ENCODE results near the gene CXCL8. TPM values are rescaled to one million over a fixed set of nuclear protein-coding genes. Genes with fewer than 3 reads are reported as not detected.

CXCL8 gene
- polyA plus RNA-seq, 3 donors, result 275 to 604 (median 328) TPM

GRCh38 chr4:73691759-73692158, 48.6 kb upstream of the CXCL8 start:
- Histone ChIP-seq H3K79me2 (ENCODE audit: insufficient read depth, low read length) (no peaks in the 10 kb centered on the region), H3K36me3 (replicated peaks in 1 of 2; ENCODE audit: control insufficient read depth in 1 of 2, insufficient read depth in 2 of 2, low read length in 2 of 2) (no peaks in the 10 kb centered on the region), H3K4me2 (replicated peaks; ENCODE audit: extremely low read depth, low read length, poor library complexity, severe bottlenecking) (no peak overlapping the region), H2AFZ (ENCODE audit: insufficient read depth, low read depth, low read length, poor library complexity, severe bottlenecking) (no peak overlapping the region), H3K4me1 (ENCODE audit: control insufficient read depth in 1 of 2, insufficient read depth in 2 of 2, low read length in 2 of 2) (peaks cover 3 to 11% of the 10 kb centered on the region in 2 donors), H3K27ac (ENCODE audit: low read depth in 1 of 2, low read length in 2 of 2) (no peak overlapping the region), H3K4me3 (replicated peaks in 1 of 3; ENCODE audit: low read depth in 2 of 3, low read length in 3 of 3) (no peak overlapping the region), H3K9ac (ENCODE audit: insufficient read depth, low read length, poor library complexity, severe bottlenecking) (no peak overlapping the region), H3K27me3 (ENCODE audit: control insufficient read depth in 2 of 2, insufficient read depth in 2 of 2, low read length in 2 of 2) (no peaks in the 10 kb centered on the region), H3K9me3 (replicated peaks in 1 of 2; ENCODE audit: control insufficient read depth in 1 of 2, insufficient read depth in 1 of 2, low read length in 2 of 2) (no peaks in the 10 kb centered on the region), H4K20me1 (ENCODE audit: insufficient read depth, low read length) (no peaks in the 10 kb centered on the region)
- DNase-seq, result no peak
- H3K4me3 Mint-ChIP-seq, result no peak overlapping the region
- no peaks in the 10 kb centered on the region for H3K36me3 Mint-ChIP-seq
- H3K27ac Mint-ChIP-seq, result no peak overlapping the region
- intact Hi-C loops (cut with micrococcal nuclease), result no loop called here
- TF ChIP-seq CTCF (IDR thresholded peaks at IDR 0.05), result no peak
- no peaks in the 10 kb centered on the region for H3K9me3 Mint-ChIP-seq
- peaks cover 11% of the 10 kb centered on the region for H3K4me1 Mint-ChIP-seq
- H3K27me3 Mint-ChIP-seq (ENCODE audit: low read depth in 3 of 3), result no peaks in the 10 kb centered on the region

- H3K4me2 ChIP-seq (replicated peaks; ENCODE audit: extremely low read depth, low read length, poor library complexity, severe bottlenecking), result no peak overlapping the region
- H3K9me3 Mint-ChIP-seq, result no peaks in the 10 kb centered on the region
- H3K79me2 ChIP-seq (ENCODE audit: insufficient read depth, low read length), result no peaks in the 10 kb centered on the region
- H3K4me1 Mint-ChIP-seq, result peaks cover 11% of the 10 kb centered on the region
- no peak overlapping the region for H3K27ac Mint-ChIP-seq
- intact Hi-C loops (cut with micrococcal nuclease), result no loop called here
- TF ChIP-seq CTCF (IDR thresholded peaks at IDR 0.05), result no peak
- DNase-seq, result no peak
- no peak overlapping the region for H3K27ac ChIP-seq (ENCODE audit: low read depth in 1 of 2, low read length in 2 of 2)
- peaks cover 3 to 11% of the 10 kb centered on the region in 2 donors for H3K4me1 ChIP-seq (ENCODE audit: control insufficient read depth in 1 of 2, insufficient read depth in 2 of 2, low read length in 2 of 2)
- no peak overlapping the region for H3K9ac ChIP-seq (ENCODE audit: insufficient read depth, low read length, poor library complexity, severe bottlenecking)
- H3K4me3 ChIP-seq (replicated peaks in 1 of 3; ENCODE audit: low read depth in 2 of 3, low read length in 3 of 3), result no peak overlapping the region
- no peaks in the 10 kb centered on the region for H3K27me3 Mint-ChIP-seq (ENCODE audit: low read depth in 3 of 3)
- no peaks in the 10 kb centered on the region for H3K36me3 Mint-ChIP-seq
- no peaks in the 10 kb centered on the region for H3K36me3 ChIP-seq (replicated peaks in 1 of 2; ENCODE audit: control insufficient read depth in 1 of 2, insufficient read depth in 2 of 2, low read length in 2 of 2)
- H2AFZ ChIP-seq (ENCODE audit: insufficient read depth, low read depth, low read length, poor library complexity, severe bottlenecking), result no peak overlapping the region
- no peak overlapping the region for H3K4me3 Mint-ChIP-seq
- H4K20me1 ChIP-seq (ENCODE audit: insufficient read depth, low read length), result no peaks in the 10 kb centered on the region
- no peaks in the 10 kb centered on the region for H3K27me3 ChIP-seq (ENCODE audit: control insufficient read depth in 2 of 2, insufficient read depth in 2 of 2, low read length in 2 of 2)
- H3K9me3 ChIP-seq (replicated peaks in 1 of 2; ENCODE audit: control insufficient read depth in 1 of 2, insufficient read depth in 1 of 2, low read length in 2 of 2), result no peaks in the 10 kb centered on the region
- WGBS (ENCODE audit: insufficient coverage), result no CpG with 5 or more reads among the region's 1 CpG
Observed at GRCh38 chr4:73692254-73692653, 48.1 kb upstream of the CXCL8 start.

All from CD14-positive monocyte (primary cell).